K562 (cell line): ENCODE results near the gene MPRIP. TPM values are rescaled to one million over a fixed set of nuclear protein-coding genes. Genes with fewer than 3 reads are reported as not detected.

ENCODE experiments used
- CHD7 ChIP-seq: fragments of 200-600 bp; sonication (generic); IDR thresholded peaks from one replicate; pipeline ENCODE4 v1.6.1; 2012; ENCODE audit warnings: mild to moderate bottlenecking, low read depth, low read length, inconsistent platforms
- ELF1 ChIP-seq: fragments of 200-800 bp; sonication (Bioruptor generic); IDR thresholded peaks from 2 replicates; pipeline ENCODE4 v1.6.1; 2016; ENCODE audit warnings: missing genetic modification characterization, missing compliant biosample characterization
- ELF2 ChIP-seq: fragments of 250-450 bp; sonication (Bioruptor Pico); IDR thresholded peaks from 2 replicates; pipeline ENCODE4 v1.5.0; 2021; ENCODE audit warnings: mild to moderate bottlenecking
- MBD1 ChIP-seq: fragments of 250-450 bp; sonication (Bioruptor Pico); IDR thresholded peaks from 2 replicates; pipeline ENCODE4 v1.8.0; 2022; ENCODE audit warnings: inconsistent platforms
- SP1 ChIP-seq: sonication (generic); formaldehyde crosslinking; IDR thresholded peaks from 2 replicates; pipeline ENCODE4 v1.8.1; 2022; ENCODE audit warnings: mild to moderate bottlenecking, missing genetic modification reagents
- SRSF3 ChIP-seq: fragments of 200-400 bp; formaldehyde crosslinking; IDR thresholded peaks from 2 replicates; pipeline ENCODE4 v1.6.1; 2016; ENCODE audit warnings: mild to moderate bottlenecking, low read length, moderate library complexity; ENCODE audit not compliant: insufficient read depth
- ZBED1 ChIP-seq: IDR thresholded peaks from 2 replicates; pipeline ENCODE4 v1.6.1; 2014
- polyA plus RNA-seq, 8 experiments: library from polyadenylated mRNA; depleted of rRNA in 4 of 8; stranded (reverse) in 5 of 8; unstranded in 3 of 8; fragments of >200 nt; fragmentation: Nextera tagmentation in 2 of 8; fragmentation: Illumina TruSeq in 1 of 8; extraction: Ambion mirVana in 2 of 8; extraction: Trizol in 1 of 8; gene quantifications; 2 replicates each; pipeline versions ENCODE4 v1.2.1 to v1.2.3, GENCODE V29; 2011 to 2014; ENCODE audit warnings: inconsistent platforms in 1 of 8, missing spikeins in 1 of 8
- total RNA-seq, 7 experiments: library from RNA; depleted of rRNA in 6 of 7; stranded (reverse); fragments of >200 nt in 6 of 7; fragmentation: Illumina TruSeq in 2 of 7; extraction: Trizol in 2 of 7; gene quantifications; 2 replicates each; pipeline versions ENCODE4 v1.2.1 to v1.2.3, GENCODE V29; 2011 to 2021; ENCODE audit warnings: low replicate concordance in 1 of 7
- TF ChIP-seq, protein P1 (sequence below): sonication (generic); formaldehyde crosslinking; IDR thresholded peaks from 2 replicates; pipeline ENCODE4 v1.8.0; 2023; ENCODE audit warnings: mild to moderate bottlenecking, missing genetic modification reagents
- TF ChIP-seq, protein P2 (sequence below): fragments of 450-650 bp; IDR thresholded peaks from 2 replicates; pipeline ENCODE4 v1.6.1; 2016; ENCODE audit warnings: missing biosample characterization, missing genetic modification characterization

Gene MPRIP
- total and polyA plus RNA-seq, 9 of the 15 experiments (the other 6 are each of a cell fraction or from before 2014, with no cell fraction given) = 10.0 to 72.6 (median 30.1) TPM

DNA sequence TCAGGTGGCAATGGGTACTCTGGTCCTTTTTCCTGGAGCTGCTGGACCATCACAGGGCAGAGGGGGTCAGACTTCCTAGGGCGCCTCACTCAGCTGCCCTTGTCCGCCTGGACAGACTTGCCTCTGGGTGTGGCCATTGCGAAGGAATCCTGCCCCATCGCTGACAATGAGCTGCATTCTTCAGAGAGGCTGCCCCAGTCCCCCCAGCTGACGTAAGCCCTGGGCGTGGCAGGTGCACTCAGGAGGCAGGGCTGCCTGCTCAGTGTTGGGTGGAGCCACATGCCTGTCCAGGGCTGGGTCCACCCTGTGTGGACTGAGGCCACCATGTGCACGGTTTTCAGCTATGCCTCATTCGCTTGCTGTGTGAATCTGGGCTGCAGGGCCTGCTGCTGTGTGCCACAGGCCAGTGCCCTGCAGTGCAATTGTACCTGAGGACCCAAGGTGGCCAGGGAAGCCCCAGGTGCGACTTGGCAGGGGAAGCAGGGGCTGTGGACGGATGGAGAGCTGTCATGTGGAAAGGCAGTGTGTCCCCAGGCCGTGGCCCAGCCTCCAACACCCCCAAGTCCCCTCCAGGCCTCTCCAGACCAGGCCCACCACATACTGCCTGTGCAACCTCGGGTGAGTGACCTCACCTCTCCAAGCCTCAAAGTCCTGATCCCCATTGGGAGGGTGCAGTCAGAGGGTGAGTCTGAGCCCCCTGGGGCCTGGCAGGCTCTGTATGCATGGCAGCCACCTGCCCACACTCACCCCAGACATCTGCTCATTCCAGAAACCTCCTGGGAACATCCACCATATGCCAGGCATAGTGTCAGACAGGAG is 14.0 kb upstream of the MPRIP start (continued):
- no peak for TF ChIP-seq CHD7
- TF ChIP-seq ELF2 (CRISPR knock-in tag) = no peak
- TF ChIP-seq ZBED1 = no peak
- TF ChIP-seq SP1 (CRISPR knock-in tag) = no peak
- no peak for TF ChIP-seq MBD1 (CRISPR knock-in tag)
- TF ChIP-seq SRSF3 = no peak
- TF ChIP-seq, protein P1, sequence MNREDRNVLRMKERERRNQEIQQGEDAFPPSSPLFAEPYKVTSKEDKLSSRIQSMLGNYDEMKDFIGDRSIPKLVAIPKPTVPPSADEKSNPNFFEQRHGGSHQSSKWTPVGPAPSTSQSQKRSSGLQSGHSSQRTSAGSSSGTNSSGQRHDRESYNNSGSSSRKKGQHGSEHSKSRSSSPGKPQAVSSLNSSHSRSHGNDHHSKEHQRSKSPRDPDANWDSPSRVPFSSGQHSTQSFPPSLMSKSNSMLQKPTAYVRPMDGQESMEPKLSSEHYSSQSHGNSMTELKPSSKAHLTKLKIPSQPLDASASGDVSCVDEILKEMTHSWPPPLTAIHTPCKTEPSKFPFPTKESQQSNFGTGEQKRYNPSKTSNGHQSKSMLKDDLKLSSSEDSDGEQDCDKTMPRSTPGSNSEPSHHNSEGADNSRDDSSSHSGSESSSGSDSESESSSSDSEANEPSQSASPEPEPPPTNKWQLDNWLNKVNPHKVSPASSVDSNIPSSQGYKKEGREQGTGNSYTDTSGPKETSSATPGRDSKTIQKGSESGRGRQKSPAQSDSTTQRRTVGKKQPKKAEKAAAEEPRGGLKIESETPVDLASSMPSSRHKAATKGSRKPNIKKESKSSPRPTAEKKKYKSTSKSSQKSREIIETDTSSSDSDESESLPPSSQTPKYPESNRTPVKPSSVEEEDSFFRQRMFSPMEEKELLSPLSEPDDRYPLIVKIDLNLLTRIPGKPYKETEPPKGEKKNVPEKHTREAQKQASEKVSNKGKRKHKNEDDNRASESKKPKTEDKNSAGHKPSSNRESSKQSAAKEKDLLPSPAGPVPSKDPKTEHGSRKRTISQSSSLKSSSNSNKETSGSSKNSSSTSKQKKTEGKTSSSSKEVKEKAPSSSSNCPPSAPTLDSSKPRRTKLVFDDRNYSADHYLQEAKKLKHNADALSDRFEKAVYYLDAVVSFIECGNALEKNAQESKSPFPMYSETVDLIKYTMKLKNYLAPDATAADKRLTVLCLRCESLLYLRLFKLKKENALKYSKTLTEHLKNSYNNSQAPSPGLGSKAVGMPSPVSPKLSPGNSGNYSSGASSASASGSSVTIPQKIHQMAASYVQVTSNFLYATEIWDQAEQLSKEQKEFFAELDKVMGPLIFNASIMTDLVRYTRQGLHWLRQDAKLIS (CRISPR knock-in tag) = no peak
- no peak for TF ChIP-seq ELF1 (tag)
- TF ChIP-seq, protein P2, sequence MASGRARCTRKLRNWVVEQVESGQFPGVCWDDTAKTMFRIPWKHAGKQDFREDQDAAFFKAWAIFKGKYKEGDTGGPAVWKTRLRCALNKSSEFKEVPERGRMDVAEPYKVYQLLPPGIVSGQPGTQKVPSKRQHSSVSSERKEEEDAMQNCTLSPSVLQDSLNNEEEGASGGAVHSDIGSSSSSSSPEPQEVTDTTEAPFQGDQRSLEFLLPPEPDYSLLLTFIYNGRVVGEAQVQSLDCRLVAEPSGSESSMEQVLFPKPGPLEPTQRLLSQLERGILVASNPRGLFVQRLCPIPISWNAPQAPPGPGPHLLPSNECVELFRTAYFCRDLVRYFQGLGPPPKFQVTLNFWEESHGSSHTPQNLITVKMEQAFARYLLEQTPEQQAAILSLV (tag) = no peak
